H1 (cell line): Measurements from ENCODE around the gene GNG4.
"Not testable (repeated sequence)": the region's sequence is repeated elsewhere in the genome, so short reads cannot be mapped to it uniquely, and the experiment has no call there.

Experiments
- CBX5 ChIP-seq: fragments of 300-800, 300-1000 bp; sonication (generic); IDR thresholded peaks from 2 replicates; pipeline ENCODE4 v1.7.1; 2016; ENCODE audit warnings: antibody characterized with exemption, low read length, low read depth
- CTBP2 ChIP-seq: IDR thresholded peaks from 2 replicates; pipeline ENCODE4 v1.7.0; 2011; ENCODE audit warnings: borderline replicate concordance, mild to moderate bottlenecking, moderate library complexity, mixed read lengths, low read length; ENCODE audit not compliant: insufficient read depth, insufficient read length
- EP300 ChIP-seq, 2 experiments: IDR thresholded peaks; 1 replicate in 1 of 2; 2 replicates in 1 of 2; pipeline ENCODE4 v1.6.1; 2011 to 2012; ENCODE audit warnings: low read depth in 2 of 2, low read length in 2 of 2, mild to moderate bottlenecking in 2 of 2, borderline replicate concordance in 1 of 2, inconsistent platforms in 1 of 2, moderate library complexity in 1 of 2
- JUN ChIP-seq: IDR thresholded peaks from 2 replicates; pipeline ENCODE4 v1.6.1; 2011; ENCODE audit warnings: low read depth, mild to moderate bottlenecking, improper control_type of control experiment, low read length
- JUND ChIP-seq: IDR thresholded peaks from 2 replicates; pipeline ENCODE4 v1.6.1; 2011; ENCODE audit warnings: mild to moderate bottlenecking, improper control_type of control experiment, low read length
- POLR2A ChIP-seq, 2 experiments: IDR thresholded peaks; 1 replicate in 1 of 2; 2 replicates in 1 of 2; pipeline ENCODE4 v1.6.1; 2011; ENCODE audit warnings: low read depth in 2 of 2, low read length in 2 of 2, mild to moderate bottlenecking in 2 of 2; ENCODE audit errors: control extremely low read depth in 1 of 2
- RNF2 ChIP-seq: fragments of 200-900, 300-1000 bp; sonication (generic); IDR thresholded peaks from 2 replicates; pipeline ENCODE4 v1.7.1; 2016; ENCODE audit warnings: borderline replicate concordance, low read depth, mild to moderate bottlenecking, antibody characterized with exemption, low read length; ENCODE audit not compliant: poor library complexity, severe bottlenecking; ENCODE audit errors: missing control alignments
- TCF12 ChIP-seq: IDR thresholded peaks from 2 replicates; pipeline ENCODE4 v1.6.1; 2011; ENCODE audit warnings: low read depth, mild to moderate bottlenecking, low read length
- TF ChIP-seq, protein P1 (sequence below), 3 experiments: IDR thresholded peaks; 1 replicate in 2 of 3; 2 replicates in 1 of 3; pipeline versions ENCODE4 v1.5.1 to v1.6.1; 2011; ENCODE audit warnings: low read length in 3 of 3, mild to moderate bottlenecking in 3 of 3, inconsistent platforms in 2 of 3, low read depth in 1 of 3, moderate library complexity in 1 of 3; ENCODE audit not compliant: insufficient read depth in 1 of 3; ENCODE audit errors: control extremely low read depth in 1 of 3
- TF ChIP-seq, protein P2 (sequence below): IDR thresholded peaks from 2 replicates; pipeline ENCODE4 v1.6.1; 2011; ENCODE audit warnings: low read length, improper control_type of control experiment
- TF ChIP-seq, protein P3 (sequence below): IDR thresholded peaks from 2 replicates; pipeline ENCODE4 v1.6.1; 2012; ENCODE audit warnings: low read length, inconsistent platforms

DNA sequence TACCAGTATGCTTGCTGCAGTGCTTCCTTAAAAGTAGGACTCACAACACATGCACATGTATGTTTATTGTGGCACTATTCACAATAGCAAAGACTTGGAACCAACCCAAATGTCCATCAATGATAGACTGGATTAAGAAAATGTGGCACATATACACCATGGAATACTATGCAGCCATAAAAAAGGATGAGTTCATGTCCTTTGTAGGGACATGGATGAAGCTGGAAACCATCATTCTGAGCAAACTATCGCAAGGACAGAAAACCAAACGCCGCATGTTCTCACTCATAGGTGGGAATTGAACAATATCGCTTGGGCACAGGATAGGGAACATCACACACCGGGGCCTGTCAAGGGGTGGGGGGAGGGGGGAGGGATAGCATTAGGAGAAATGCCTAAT, 76.6 kb downstream of the GNG4 start:
- TF ChIP-seq, protein P1, sequence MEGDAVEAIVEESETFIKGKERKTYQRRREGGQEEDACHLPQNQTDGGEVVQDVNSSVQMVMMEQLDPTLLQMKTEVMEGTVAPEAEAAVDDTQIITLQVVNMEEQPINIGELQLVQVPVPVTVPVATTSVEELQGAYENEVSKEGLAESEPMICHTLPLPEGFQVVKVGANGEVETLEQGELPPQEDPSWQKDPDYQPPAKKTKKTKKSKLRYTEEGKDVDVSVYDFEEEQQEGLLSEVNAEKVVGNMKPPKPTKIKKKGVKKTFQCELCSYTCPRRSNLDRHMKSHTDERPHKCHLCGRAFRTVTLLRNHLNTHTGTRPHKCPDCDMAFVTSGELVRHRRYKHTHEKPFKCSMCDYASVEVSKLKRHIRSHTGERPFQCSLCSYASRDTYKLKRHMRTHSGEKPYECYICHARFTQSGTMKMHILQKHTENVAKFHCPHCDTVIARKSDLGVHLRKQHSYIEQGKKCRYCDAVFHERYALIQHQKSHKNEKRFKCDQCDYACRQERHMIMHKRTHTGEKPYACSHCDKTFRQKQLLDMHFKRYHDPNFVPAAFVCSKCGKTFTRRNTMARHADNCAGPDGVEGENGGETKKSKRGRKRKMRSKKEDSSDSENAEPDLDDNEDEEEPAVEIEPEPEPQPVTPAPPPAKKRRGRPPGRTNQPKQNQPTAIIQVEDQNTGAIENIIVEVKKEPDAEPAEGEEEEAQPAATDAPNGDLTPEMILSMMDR (IDR thresholded peaks at IDR 0.05; ENCODE audit: control extremely low read depth in 1 of 3, insufficient read depth in 1 of 3, low read depth in 1 of 3, low read length in 3 of 3): not testable (repeated sequence)
- TF ChIP-seq EP300 (IDR thresholded peaks at IDR 0.05; ENCODE audit: borderline replicate concordance in 1 of 2, low read depth in 2 of 2, low read length in 2 of 2); TCF12; CTBP2; JUN; POLR2A (IDR thresholded peaks at IDR 0.05; ENCODE audit: control extremely low read depth in 1 of 2, low read depth in 2 of 2, low read length in 2 of 2); CBX5; JUND; RNF2: not testable (repeated sequence)
- TF ChIP-seq, protein P2, sequence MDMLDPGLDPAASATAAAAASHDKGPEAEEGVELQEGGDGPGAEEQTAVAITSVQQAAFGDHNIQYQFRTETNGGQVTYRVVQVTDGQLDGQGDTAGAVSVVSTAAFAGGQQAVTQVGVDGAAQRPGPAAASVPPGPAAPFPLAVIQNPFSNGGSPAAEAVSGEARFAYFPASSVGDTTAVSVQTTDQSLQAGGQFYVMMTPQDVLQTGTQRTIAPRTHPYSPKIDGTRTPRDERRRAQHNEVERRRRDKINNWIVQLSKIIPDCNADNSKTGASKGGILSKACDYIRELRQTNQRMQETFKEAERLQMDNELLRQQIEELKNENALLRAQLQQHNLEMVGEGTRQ: not testable (repeated sequence)
- TF ChIP-seq, protein P3, sequence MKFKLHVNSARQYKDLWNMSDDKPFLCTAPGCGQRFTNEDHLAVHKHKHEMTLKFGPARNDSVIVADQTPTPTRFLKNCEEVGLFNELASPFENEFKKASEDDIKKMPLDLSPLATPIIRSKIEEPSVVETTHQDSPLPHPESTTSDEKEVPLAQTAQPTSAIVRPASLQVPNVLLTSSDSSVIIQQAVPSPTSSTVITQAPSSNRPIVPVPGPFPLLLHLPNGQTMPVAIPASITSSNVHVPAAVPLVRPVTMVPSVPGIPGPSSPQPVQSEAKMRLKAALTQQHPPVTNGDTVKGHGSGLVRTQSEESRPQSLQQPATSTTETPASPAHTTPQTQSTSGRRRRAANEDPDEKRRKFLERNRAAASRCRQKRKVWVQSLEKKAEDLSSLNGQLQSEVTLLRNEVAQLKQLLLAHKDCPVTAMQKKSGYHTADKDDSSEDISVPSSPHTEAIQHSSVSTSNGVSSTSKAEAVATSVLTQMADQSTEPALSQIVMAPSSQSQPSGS: not testable (repeated sequence)
